WTC11 (cell line): ENCODE results near the gene COX10.
"Not testable (repeated sequence)": the region's sequence is repeated elsewhere in the genome, so short reads cannot be mapped to it uniquely, and the experiment has no call there.

Experiments used
- ATF2 ChIP-seq: sonication (generic); formaldehyde crosslinking; IDR thresholded peaks from 2 replicates; pipeline ENCODE4 v1.8.1; 2022; ENCODE audit warnings: low read depth, missing genetic modification reagents, borderline replicate concordance
- CTCF ChIP-seq: fragments of 200-600 bp; IDR thresholded peaks from 2 replicates; pipeline ENCODE4 v1.8.0; 2022; ENCODE audit warnings: antibody characterized with exemption
- E2F4 ChIP-seq: sonication (generic); formaldehyde crosslinking; IDR thresholded peaks from 2 replicates; pipeline ENCODE4 v1.8.1; 2022; ENCODE audit warnings: low read depth, mild to moderate bottlenecking, moderate library complexity, missing genetic modification reagents, borderline replicate concordance
- ELF4 ChIP-seq: sonication (generic); formaldehyde crosslinking; IDR thresholded peaks from 2 replicates; pipeline ENCODE4 v1.8.1; 2022; ENCODE audit warnings: low read depth, mild to moderate bottlenecking, moderate library complexity, missing genetic modification reagents
- IRF1 ChIP-seq: sonication (generic); formaldehyde crosslinking; IDR thresholded peaks from 2 replicates; pipeline ENCODE4 v1.8.0; 2023; ENCODE audit warnings: missing genetic modification reagents
- IRF2 ChIP-seq: sonication (generic); formaldehyde crosslinking; IDR thresholded peaks from 2 replicates; pipeline ENCODE4 v1.8.0; 2022; ENCODE audit warnings: low read depth, missing genetic modification reagents, borderline replicate concordance
- MAX ChIP-seq: sonication (generic); formaldehyde crosslinking; IDR thresholded peaks from 2 replicates; pipeline ENCODE4 v1.8.0; 2022; ENCODE audit warnings: mild to moderate bottlenecking, missing genetic modification reagents
- NR3C1 ChIP-seq: sonication (generic); formaldehyde crosslinking; conservative IDR thresholded peaks from 2 replicates; pipeline ENCODE4 v1.8.1; 2023; ENCODE audit warnings: low read depth, mild to moderate bottlenecking, missing genetic modification reagents
- TCF7 ChIP-seq: sonication (generic); formaldehyde crosslinking; IDR thresholded peaks from 2 replicates; pipeline ENCODE4 v1.8.0; 2022; ENCODE audit warnings: mild to moderate bottlenecking, low read depth, missing genetic modification reagents, moderate library complexity
- TEAD1 ChIP-seq: sonication (generic); formaldehyde crosslinking; IDR thresholded peaks from 2 replicates; pipeline ENCODE4 v1.8.0; 2022; ENCODE audit warnings: mild to moderate bottlenecking, missing genetic modification reagents
- TEAD4 ChIP-seq: sonication (generic); formaldehyde crosslinking; IDR thresholded peaks from 2 replicates; pipeline ENCODE4 v1.8.0; 2022; ENCODE audit warnings: mild to moderate bottlenecking, missing genetic modification reagents
- ZBTB43 ChIP-seq: sonication (generic); formaldehyde crosslinking; IDR thresholded peaks from 2 replicates; pipeline ENCODE4 v1.8.1; 2023; ENCODE audit warnings: mild to moderate bottlenecking, missing genetic modification reagents
- ZNF121 ChIP-seq: sonication (generic); formaldehyde crosslinking; IDR thresholded peaks from 2 replicates; pipeline ENCODE4 v1.8.0; 2023; ENCODE audit warnings: missing genetic modification reagents

- TF ChIP-seq CTCF; ELF4; MAX; ZBTB43 (CRISPR knock-in tag); TEAD1; TCF7 (CRISPR knock-in tag); NR3C1; E2F4; TEAD4 (CRISPR knock-in tag); ATF2 (CRISPR knock-in tag); IRF2 (CRISPR knock-in tag); IRF1 (CRISPR knock-in tag); ZNF121 (CRISPR knock-in tag): not testable (repeated sequence)
Measured at GRCh38 chr17:14235047-14235446, 165.7 kb downstream of the COX10 start.
